HG03139 (cell line): ENCODE measurements around the gene TIMM17B.

Source experiments
- ATAC-seq: cut with Tn5 transposase; IDR thresholded peaks from one replicate; pipeline ENCODE4 v1.9.1; 2021; ENCODE audit not compliant: unreplicated experiment

TIMM17B gene

GRCh38 chrX:48919360-48919841 is 21.8 kb upstream of the TIMM17B start:
- no peak for ATAC-seq

GRCh38 chrX:48918643-48919340 is 21.2 kb upstream of the TIMM17B start, which contains the start of gene PIM2:
Gene PIM2 (minus strand): TSS chrX:48919024. CDS start chrX:48918834, 190 bp downstream.
- peak; percentile 78 for ATAC-seq

- no peak for ATAC-seq
These were observed 20.7 kb upstream of the TIMM17B start for GRCh38 chrX:48918301-48918642.

GRCh38 chrX:48917139-48918001 is 19.8 kb upstream of the TIMM17B start:
- peak; percentile 42 for ATAC-seq

GRCh38 chrX:48914593-48915493 is 17.3 kb upstream of the TIMM17B start:
- ATAC-seq: no peak

GRCh38 chrX:48913605-48914366 is 16.2 kb upstream of the TIMM17B start:
- no peak for ATAC-seq

GRCh38 chrX:48911412-48912182 is 14.0 kb upstream of the TIMM17B start, which contains the start of gene SLC35A2:
Gene SLC35A2 (minus strand): TSS chrX:48911646. CDS start chrX:48911636, 10 bp downstream.
- peak; percentile 66 for ATAC-seq

- ATAC-seq: no peak
These were observed 13.4 kb upstream of the TIMM17B start for GRCh38 chrX:48910926-48911411.

- no peak for ATAC-seq
These were observed 12.2 kb upstream of the TIMM17B start for GRCh38 chrX:48909703-48910294.

GRCh38 chrX:48908600-48908999 is 11.0 kb upstream of the TIMM17B start:
- ATAC-seq: no peak

GRCh38 chrX:48905090-48905790 is 7.7 kb upstream of the TIMM17B start:
- no peak for ATAC-seq

- no peak for ATAC-seq
These were observed 7.1 kb upstream of the TIMM17B start for GRCh38 chrX:48904626-48905025.

- ATAC-seq: no peak
These were observed 6.6 kb upstream of the TIMM17B start for GRCh38 chrX:48904180-48904579.

- ATAC-seq: no peak
These were observed 5.7 kb upstream of the TIMM17B start for GRCh38 chrX:48903290-48903689.

GRCh38 chrX:48902776-48903175 is 5.2 kb upstream of the TIMM17B start:
- no peak for ATAC-seq

GRCh38 chrX:48902135-48902534 is 4.6 kb upstream of the TIMM17B start:
- no peak for ATAC-seq

- no peak for ATAC-seq
These were observed 3.5 kb upstream of the TIMM17B start for GRCh38 chrX:48901069-48901468.

GRCh38 chrX:48899078-48899410 is 1.5 kb upstream of the TIMM17B start:
- no peak for ATAC-seq
